H9 (cell line): ENCODE measurements around the gene ELAVL1. TPM values are rescaled to one million over a fixed set of nuclear protein-coding genes. Genes with fewer than 3 reads are reported as not detected.

ENCODE experiments used
- DNase-seq: peaks from one replicate; pipeline ENCODE4 v3.0.0-alpha.2; 2017
- H2AFZ ChIP-seq: one replicate; pipeline ENCODE4 v1.6.1; 2013; ENCODE audit warnings: mild to moderate bottlenecking, low read length, control low read depth, moderate library complexity
- H2AK5ac ChIP-seq: 2 replicates; pipeline ENCODE4 v1.6.1; 2013; ENCODE audit warnings: low read length, control low read depth, mixed read lengths; ENCODE audit not compliant: insufficient read length
- H2BK120ac ChIP-seq: one replicate; pipeline ENCODE4 v1.6.1; 2013; ENCODE audit warnings: low read depth, mild to moderate bottlenecking, low read length, control low read depth, inconsistent platforms; ENCODE audit not compliant: poor library complexity, severe bottlenecking
- H2BK12ac ChIP-seq: 2 replicates; pipeline ENCODE4 v1.6.1; 2013; ENCODE audit warnings: low read length, control low read depth, mixed read lengths, low read depth; ENCODE audit not compliant: insufficient read length
- H2BK15ac ChIP-seq: 2 replicates; pipeline ENCODE4 v1.6.1; 2013; ENCODE audit warnings: low read depth, low read length, control low read depth
- H2BK20ac ChIP-seq: one replicate; pipeline ENCODE4 v1.6.1; 2013; ENCODE audit warnings: low read depth, mild to moderate bottlenecking, low read length, control low read depth, inconsistent platforms; ENCODE audit not compliant: poor library complexity, severe bottlenecking
- H2BK5ac ChIP-seq: 2 replicates; pipeline ENCODE4 v1.6.1; 2013; ENCODE audit warnings: low read length, control low read depth, mixed read lengths; ENCODE audit not compliant: insufficient read length
- H3K14ac ChIP-seq: 2 replicates; pipeline ENCODE4 v1.6.1; 2013; ENCODE audit warnings: low read length, control low read depth; ENCODE audit not compliant: insufficient read depth
- H3K18ac ChIP-seq: 2 replicates; pipeline ENCODE4 v1.6.1; 2013; ENCODE audit warnings: low read depth, mild to moderate bottlenecking, mixed read lengths, low read length, control low read depth; ENCODE audit not compliant: insufficient read length
- H3K23ac ChIP-seq: 2 replicates; pipeline ENCODE4 v1.6.1; 2013; ENCODE audit warnings: low read length, control low read depth, mixed read lengths, low read depth; ENCODE audit not compliant: insufficient read length
- H3K23me2 ChIP-seq: 2 replicates; pipeline ENCODE4 v1.6.1; 2013; ENCODE audit warnings: low read depth, mild to moderate bottlenecking, mixed read lengths, low read length, control low read depth; ENCODE audit not compliant: insufficient read length, poor library complexity, severe bottlenecking
- H3K27ac ChIP-seq: 2 replicates; pipeline ENCODE4 v1.5.1; 2013; ENCODE audit warnings: low read length, control low read depth, mixed read lengths, low read depth; ENCODE audit not compliant: insufficient read length
- H3K27me3 ChIP-seq: 2 replicates; pipeline ENCODE4 v1.6.1; 2013; ENCODE audit warnings: low read length, control low read depth, inconsistent platforms; ENCODE audit not compliant: insufficient read depth
- H3K4ac ChIP-seq: 2 replicates; pipeline ENCODE4 v1.6.1; 2013; ENCODE audit warnings: low read depth, mild to moderate bottlenecking, control low read depth, inconsistent platforms, low read length, moderate library complexity
- H3K4me1 ChIP-seq: 2 replicates; pipeline ENCODE4 v1.6.1; 2013; ENCODE audit warnings: low read length, control low read depth, inconsistent platforms; ENCODE audit not compliant: insufficient read depth
- H3K4me2 ChIP-seq: 2 replicates; pipeline ENCODE4 v1.6.1; 2013; ENCODE audit warnings: low read length, control low read depth, mixed read lengths; ENCODE audit not compliant: insufficient read length, insufficient read depth
- H3K56ac ChIP-seq: 2 replicates; pipeline ENCODE4 v1.6.1; 2013; ENCODE audit warnings: low read depth, mild to moderate bottlenecking, mixed read lengths, low read length, control low read depth; ENCODE audit not compliant: insufficient read length
- H3K79me1 ChIP-seq: 2 replicates; pipeline ENCODE4 v1.6.1; 2013; ENCODE audit warnings: low read depth, mild to moderate bottlenecking, moderate library complexity, low read length, control low read depth, inconsistent platforms; ENCODE audit not compliant: insufficient read depth, poor library complexity, severe bottlenecking
- H3K79me2 ChIP-seq: 2 replicates; pipeline ENCODE4 v1.6.1; 2013; ENCODE audit warnings: low read length, control low read depth, inconsistent platforms; ENCODE audit not compliant: insufficient read depth
- H3K9ac ChIP-seq: 2 replicates; pipeline ENCODE4 v1.6.1; 2013; ENCODE audit warnings: low read length, control low read depth, mixed read lengths; ENCODE audit not compliant: insufficient read length; ENCODE audit errors: extremely low read depth
- H3K9me3 ChIP-seq: one replicate; pipeline ENCODE4 v1.6.1; 2013; ENCODE audit warnings: low read depth, low read length, inconsistent platforms; ENCODE audit not compliant: control insufficient read depth
- H3T11ph ChIP-seq: one replicate; pipeline ENCODE4 v1.6.1; 2013; ENCODE audit warnings: mild to moderate bottlenecking, low read length, control low read depth, inconsistent platforms
- H4K20me1 ChIP-seq: one replicate; pipeline ENCODE4 v1.6.1; 2013; ENCODE audit not compliant: control insufficient read depth, insufficient read length, insufficient read depth
- H4K5ac ChIP-seq: 2 replicates; pipeline ENCODE4 v1.6.1; 2013; ENCODE audit warnings: low read depth, mild to moderate bottlenecking, mixed read lengths, low read length, control low read depth; ENCODE audit not compliant: insufficient read length
- H4K8ac ChIP-seq: replicated peaks from 2 replicates; pipeline ENCODE4 v1.6.1; 2013; ENCODE audit warnings: low read length, control low read depth, mixed read lengths, low read depth; ENCODE audit not compliant: insufficient read length
- H4K91ac ChIP-seq: 2 replicates; pipeline ENCODE4 v1.6.1; 2013; ENCODE audit warnings: low read depth, mild to moderate bottlenecking, moderate library complexity, mixed read lengths, low read length, control low read depth; ENCODE audit not compliant: insufficient read length
- H3K27ac Mint-ChIP-seq, 3 experiments: 2 replicates in 2 of 3; 3 replicates in 1 of 3; pipeline ENCODE4 v1.8.0; 2020 to 2021; ENCODE audit warnings: mixed read lengths in 3 of 3, mild to moderate bottlenecking in 1 of 3, moderate library complexity in 1 of 3
- H3K27me3 Mint-ChIP-seq: 2 replicates; pipeline ENCODE4 v1.8.0; 2021; ENCODE audit warnings: low read depth, mild to moderate bottlenecking, moderate library complexity, mixed read lengths
- H3K36me3 Mint-ChIP-seq, 3 experiments: 2 replicates in 2 of 3; 3 replicates in 1 of 3; pipeline ENCODE4 v1.8.0; 2020 to 2021; ENCODE audit warnings: low read depth in 3 of 3, mixed read lengths in 3 of 3; ENCODE audit not compliant: insufficient read depth in 1 of 3
- H3K4me1 Mint-ChIP-seq, 2 experiments: 2 replicates each; pipeline ENCODE4 v1.8.0; 2020; ENCODE audit warnings: mixed read lengths in 2 of 2
- H3K4me3 Mint-ChIP-seq, 2 experiments: 2 replicates in 1 of 2; 3 replicates in 1 of 2; pipeline ENCODE4 v1.8.0; 2020 to 2021; ENCODE audit warnings: mild to moderate bottlenecking in 2 of 2, mixed read lengths in 2 of 2, moderate library complexity in 1 of 2
- H3K9me3 Mint-ChIP-seq, 2 experiments: 2 replicates in 1 of 2; 3 replicates in 1 of 2; pipeline ENCODE4 v1.8.0; 2020; ENCODE audit warnings: mild to moderate bottlenecking in 2 of 2, mixed read lengths in 2 of 2, moderate library complexity in 1 of 2
- WGBS: extraction: QIAGEN DNeasy Blood & Tissue Kit; methylation state at CpG from one replicate; pipeline ENCODE4 v1.1.7; 2013; ENCODE audit warnings: missing lambda C conversion rate, low lambda C conversion rate, mixed read lengths; ENCODE audit not compliant: insufficient read length; ENCODE audit errors: extremely low coverage; 5-methylcytosine and 5-hydroxymethylcytosine counted together
- total RNA-seq: library from RNA; stranded (reverse); gene quantifications from 2 replicates; pipeline ENCODE4 v1.2.1, GENCODE V29; 2021
- TF ChIP-seq, protein P1 (sequence below): fragments of 200-600 bp; sonication (generic); conservative IDR thresholded peaks from 3 replicates; pipeline ENCODE4 v1.8.0; 2021; ENCODE audit warnings: antibody characterized with exemption, mild to moderate bottlenecking

Gene ELAVL1
- total RNA-seq, 1 experiment from 2014 or later = 149 TPM

DNA sequence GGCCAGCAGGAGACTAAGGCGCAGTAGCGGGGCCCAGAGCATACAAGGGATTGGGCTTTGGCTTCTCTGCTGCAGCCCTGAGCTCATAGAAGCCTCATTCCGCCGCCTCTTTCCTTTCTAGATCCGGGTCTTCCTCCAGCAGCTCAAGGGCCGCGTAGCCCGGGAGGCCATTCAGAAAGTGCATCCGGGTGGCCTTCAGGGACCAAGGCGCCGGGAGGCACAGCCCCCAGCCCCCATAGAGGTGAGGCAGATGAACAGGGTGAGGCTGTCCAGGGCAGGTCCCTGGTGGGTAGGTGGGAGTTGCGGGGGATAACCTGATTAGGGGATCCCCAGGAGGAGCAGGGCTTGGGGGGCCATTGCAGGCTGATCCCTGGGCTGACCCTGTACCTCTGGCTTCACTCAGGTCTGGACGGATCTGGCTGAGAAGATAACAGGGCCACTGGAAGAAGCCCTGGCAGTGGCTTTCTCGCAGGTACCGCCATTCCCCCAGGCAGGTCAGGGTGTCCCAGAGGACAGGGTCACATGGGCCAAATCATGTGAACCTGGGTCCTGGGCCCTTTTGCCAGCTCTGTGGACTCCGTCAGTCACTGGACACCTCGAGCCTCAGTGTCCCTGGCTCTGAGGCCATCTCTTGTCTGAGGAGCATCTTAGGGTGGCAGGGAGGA is 84.0 kb downstream of the ELAVL1 start:
- Histone ChIP-seq H3K18ac (no peak overlapping the region), H2BK20ac (no peak overlapping the region), H3K27me3 (peaks cover 7% of the 10 kb centered on the region; the same call in 1 of the 2 replicates), H3K56ac (no peak overlapping the region), H2BK5ac (no peak overlapping the region), H2AK5ac (no peak overlapping the region), H2AFZ (no peak overlapping the region), H4K20me1 (no peaks in the 10 kb centered on the region), H3K4me1 (0 out of 2 replicates have a peak, but pooled peaks cover 3% of the 10 kb centered on the region), H3K9me3 (no peaks in the 10 kb centered on the region), H4K8ac (no peak overlapping the region), H3K4me2 (peak overlapping the region; percentile 28), H4K91ac (no peak overlapping the region), H3K79me1 (no peaks in the 10 kb centered on the region), H3K4ac (no peak overlapping the region), H3K23me2 (peaks cover 14% of the 10 kb centered on the region), H3K27ac (no peak overlapping the region), H3K14ac (no peak overlapping the region), H3K23ac (no peak overlapping the region), H2BK120ac (no peak overlapping the region), H3K9ac (no peak overlapping the region), H3T11ph (no peak overlapping the region), H2BK15ac (no peak overlapping the region), H3K79me2 (no peaks in the 10 kb centered on the region), H2BK12ac (no peak overlapping the region), H4K5ac (no peak overlapping the region)
- Mint-ChIP-seq H3K27me3 (peaks cover 31% of the 10 kb centered on the region), H3K27ac (no peak overlapping the region), H3K36me3 (peaks cover 7 to 13% (median 12%) of the 10 kb centered on the region in 3 experiments; a peak in 5 of 7 replicates), H3K9me3 (no peaks in the 10 kb centered on the region; a peak in 1 of 5 replicates), H3K4me3 (peak overlapping the region; percentile 65 to 84), H3K4me1 (peaks cover 21 to 26% of the 10 kb centered on the region in 2 experiments)
- no CpG with 5 or more reads among the region's 17 CpGs for WGBS
- TF ChIP-seq, protein P1, sequence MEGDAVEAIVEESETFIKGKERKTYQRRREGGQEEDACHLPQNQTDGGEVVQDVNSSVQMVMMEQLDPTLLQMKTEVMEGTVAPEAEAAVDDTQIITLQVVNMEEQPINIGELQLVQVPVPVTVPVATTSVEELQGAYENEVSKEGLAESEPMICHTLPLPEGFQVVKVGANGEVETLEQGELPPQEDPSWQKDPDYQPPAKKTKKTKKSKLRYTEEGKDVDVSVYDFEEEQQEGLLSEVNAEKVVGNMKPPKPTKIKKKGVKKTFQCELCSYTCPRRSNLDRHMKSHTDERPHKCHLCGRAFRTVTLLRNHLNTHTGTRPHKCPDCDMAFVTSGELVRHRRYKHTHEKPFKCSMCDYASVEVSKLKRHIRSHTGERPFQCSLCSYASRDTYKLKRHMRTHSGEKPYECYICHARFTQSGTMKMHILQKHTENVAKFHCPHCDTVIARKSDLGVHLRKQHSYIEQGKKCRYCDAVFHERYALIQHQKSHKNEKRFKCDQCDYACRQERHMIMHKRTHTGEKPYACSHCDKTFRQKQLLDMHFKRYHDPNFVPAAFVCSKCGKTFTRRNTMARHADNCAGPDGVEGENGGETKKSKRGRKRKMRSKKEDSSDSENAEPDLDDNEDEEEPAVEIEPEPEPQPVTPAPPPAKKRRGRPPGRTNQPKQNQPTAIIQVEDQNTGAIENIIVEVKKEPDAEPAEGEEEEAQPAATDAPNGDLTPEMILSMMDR = no peak
- no peak for DNase-seq
